ENCODE data around the gene TTPAL.

TTPAL gene

GRCh38 chr20:44475694-44476560 is at the start of gene TTPAL:
Gene TTPAL, plus strand, starts transcription at chr20:44475874. Its CDS starts 4,126 bp downstream, at chr20:44480000.
- in situ Hi-C loops (cut with MboI; ENCODE audit: low sequenced_read_pairs, unreplicated experiment) = no loop called here
- TF ChIP-seq CTCF (IDR thresholded peaks at IDR 0.05; ENCODE audit: borderline replicate concordance, control extremely low read depth, extremely low read depth, insufficient read depth, missing control alignments) = no peak
- DNase-seq (ENCODE audit: low spot score) = peak; percentile 97

GRCh38 chr20:44425923-44426322 is 49.8 kb upstream of the TTPAL start:
- no peak for TF ChIP-seq CTCF (IDR thresholded peaks at IDR 0.05; ENCODE audit: borderline replicate concordance, control extremely low read depth, extremely low read depth, insufficient read depth, missing control alignments)
- in situ Hi-C loops (cut with MboI; ENCODE audit: low sequenced_read_pairs, unreplicated experiment) = no loop called here

GRCh38 chr20:44426879-44427790 is 48.5 kb upstream of the TTPAL start:
- no peak for TF ChIP-seq CTCF (IDR thresholded peaks at IDR 0.05; ENCODE audit: borderline replicate concordance, control extremely low read depth, extremely low read depth, insufficient read depth, missing control alignments)
- in situ Hi-C loops (cut with MboI; ENCODE audit: low sequenced_read_pairs, unreplicated experiment) = no loop called here

More at GRCh38 chr20:44425923-44426322, 49.8 kb upstream of the TTPAL start:
- DNase-seq (ENCODE audit: low spot score) = no peak

GRCh38 chr20:44427804-44428173 is 47.9 kb upstream of the TTPAL start:
- DNase-seq (ENCODE audit: low spot score) = no peak
- in situ Hi-C loops (cut with MboI; ENCODE audit: low sequenced_read_pairs, unreplicated experiment) = no loop called here
- TF ChIP-seq CTCF (IDR thresholded peaks at IDR 0.05; ENCODE audit: borderline replicate concordance, control extremely low read depth, extremely low read depth, insufficient read depth, missing control alignments) = no peak

More at GRCh38 chr20:44426879-44427790, 48.5 kb upstream of the TTPAL start:
- DNase-seq (ENCODE audit: low spot score) = no peak

- TF ChIP-seq CTCF (IDR thresholded peaks at IDR 0.05; ENCODE audit: borderline replicate concordance, control extremely low read depth, extremely low read depth, insufficient read depth, missing control alignments) = no peak
- DNase-seq (ENCODE audit: low spot score) = no peak
- in situ Hi-C loops (cut with MboI; ENCODE audit: low sequenced_read_pairs, unreplicated experiment) = no loop called here
Measured at GRCh38 chr20:44428174-44429016, 47.3 kb upstream of the TTPAL start.

- DNase-seq (ENCODE audit: low spot score) = no peak
- TF ChIP-seq CTCF (IDR thresholded peaks at IDR 0.05; ENCODE audit: borderline replicate concordance, control extremely low read depth, extremely low read depth, insufficient read depth, missing control alignments) = no peak
- in situ Hi-C loops (cut with MboI; ENCODE audit: low sequenced_read_pairs, unreplicated experiment) = no loop called here
Measured at GRCh38 chr20:44429017-44429339, 46.7 kb upstream of the TTPAL start.
